KMS-11 (cell line): ENCODE results near the gene OR51F2.

Source experiments
- H2AFZ ChIP-seq: fragments of 200-600 bp; sonication (generic); 2 replicates; pipeline ENCODE4 v1.6.1; 2016; ENCODE audit warnings: antibody characterized with exemption, mixed run types, low read depth
- H3K27ac ChIP-seq: fragments of 200-600 bp; sonication (generic); 2 replicates; pipeline ENCODE4 v1.6.1; 2016; ENCODE audit warnings: mild to moderate bottlenecking, mixed run types
- H3K27me3 ChIP-seq: fragments of 200-600 bp; sonication (generic); 2 replicates; pipeline ENCODE4 v1.6.1; 2017; ENCODE audit warnings: mild to moderate bottlenecking, low read depth, mixed run types, moderate library complexity; ENCODE audit not compliant: insufficient read depth
- H3K36me3 ChIP-seq: fragments of 200-600 bp; sonication (generic); 2 replicates; pipeline ENCODE4 v1.6.1; 2017; ENCODE audit warnings: mild to moderate bottlenecking, mixed run types; ENCODE audit not compliant: insufficient read depth
- H3K4me1 ChIP-seq: fragments of 200-600 bp; sonication (generic); 2 replicates; pipeline ENCODE4 v1.6.1; 2016; ENCODE audit warnings: mild to moderate bottlenecking, low read depth, mixed run types; ENCODE audit not compliant: poor library complexity, severe bottlenecking
- H3K4me2 ChIP-seq: fragments of 200-600 bp; sonication (generic); 2 replicates; pipeline ENCODE4 v1.7.0; 2016; ENCODE audit warnings: mild to moderate bottlenecking, mixed run types
- H3K4me3 ChIP-seq: fragments of 200-600 bp; sonication (generic); IDR thresholded peaks from 2 replicates; pipeline ENCODE4 v1.6.1; 2017; ENCODE audit warnings: low read depth, low read length, mixed read lengths; ENCODE audit not compliant: insufficient read depth
- H3K79me2 ChIP-seq: fragments of 200-600 bp; sonication (generic); 2 replicates; pipeline ENCODE4 v1.6.1; 2016; ENCODE audit warnings: low read depth, mixed run types; ENCODE audit not compliant: insufficient read depth
- H3K9ac ChIP-seq: fragments of 200-600 bp; sonication (generic); 2 replicates; pipeline ENCODE4 v1.6.1; 2016; ENCODE audit warnings: mild to moderate bottlenecking, mixed run types
- H4K20me1 ChIP-seq: fragments of 200-600 bp; sonication (generic); 2 replicates; pipeline ENCODE4 v1.6.1; 2016; ENCODE audit warnings: mild to moderate bottlenecking, mixed run types; ENCODE audit not compliant: insufficient read depth
- CTCF ChIP-seq: fragments of 200-600 bp; sonication (generic); conservative IDR thresholded peaks from 2 replicates; pipeline ENCODE4 v1.6.1; 2017; ENCODE audit warnings: low read depth, mild to moderate bottlenecking, antibody characterized with exemption, low read length, moderate library complexity, mixed read lengths

The OR51F2 gene

GRCh38 chr11:4865855-4866254 lies 44.7 kb downstream of the OR51F2 start:
- TF ChIP-seq CTCF, result no peak
- H3K27ac ChIP-seq, result no peak overlapping the region
- H3K9ac ChIP-seq, result no peak overlapping the region
- H3K4me2 ChIP-seq, result no peak overlapping the region
- no peaks in the 10 kb centered on the region for H3K4me1 ChIP-seq
- H3K36me3 ChIP-seq, result no peaks in the 10 kb centered on the region
- no peak overlapping the region for H3K4me3 ChIP-seq
- H4K20me1 ChIP-seq, result no peaks in the 10 kb centered on the region
- no peaks in the 10 kb centered on the region for H3K79me2 ChIP-seq
- H2AFZ ChIP-seq, result no peak overlapping the region
- H3K27me3 ChIP-seq, result no peaks in the 10 kb centered on the region
